GM19025 (cell line): ENCODE measurements around the gene UNC45B.
"Not testable (repeated sequence)": the region's sequence is repeated elsewhere in the genome, so short reads cannot be mapped to it uniquely, and the experiment has no call there.

Source experiments
- ATAC-seq: cut with Tn5 transposase; IDR thresholded peaks from one replicate; pipeline ENCODE4 v1.9.1; 2021; ENCODE audit warnings: mild to moderate bottlenecking, low read depth, moderate library complexity; ENCODE audit not compliant: unreplicated experiment

Gene UNC45B

DNA sequence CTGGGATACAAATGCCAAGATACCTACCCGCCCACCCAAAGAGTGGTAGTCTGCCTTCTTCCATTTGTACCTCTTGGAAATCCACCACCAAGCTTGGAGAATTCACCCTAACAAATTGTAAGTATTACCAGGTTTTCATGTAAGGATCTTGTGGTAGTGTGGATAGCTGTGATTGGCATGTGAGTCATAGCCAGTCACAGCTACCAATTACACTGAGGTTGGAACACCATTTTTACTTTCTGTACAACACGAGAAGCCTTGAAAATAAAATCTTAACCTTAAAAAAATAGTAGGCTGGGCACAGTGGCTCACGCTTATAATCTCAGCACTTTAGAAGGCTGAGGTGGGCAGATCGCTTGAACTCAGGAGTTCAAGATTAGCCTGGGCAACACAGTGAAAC lies 65.1 kb downstream of the UNC45B start:
- ATAC-seq = no peak

DNA sequence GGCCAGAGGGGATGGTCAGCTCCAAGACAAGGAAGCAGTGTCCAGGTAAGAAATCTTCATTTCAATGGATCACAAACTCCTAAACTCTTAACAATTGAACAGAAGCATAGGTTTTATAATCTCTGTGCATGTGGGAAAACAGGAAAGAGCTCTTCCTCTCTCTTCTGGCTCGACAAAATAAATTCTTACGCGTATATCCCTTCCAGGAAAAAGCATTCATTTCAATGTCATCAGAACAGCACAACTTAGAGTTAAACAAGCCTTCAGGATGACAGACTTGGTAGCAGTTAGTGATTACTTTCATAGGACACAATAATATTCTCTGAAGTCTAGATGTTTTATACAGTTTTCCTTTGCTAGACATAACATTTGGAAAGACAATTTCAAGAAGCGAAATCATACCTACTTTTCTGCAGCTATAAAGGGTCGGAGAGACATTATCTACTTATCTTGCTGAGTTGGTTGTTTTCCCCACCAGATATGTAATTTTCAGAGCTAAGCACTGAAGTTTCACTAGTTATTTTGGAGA lies 65.9 kb downstream of the UNC45B start:
- ATAC-seq = no peak

GRCh38 chr17:35214192-35214591 lies 66.6 kb downstream of the UNC45B start:
- ATAC-seq = no peak

- ATAC-seq = no peak
Observed at GRCh38 chr17:35214631-35215273, 67.1 kb downstream of the UNC45B start.

DNA sequence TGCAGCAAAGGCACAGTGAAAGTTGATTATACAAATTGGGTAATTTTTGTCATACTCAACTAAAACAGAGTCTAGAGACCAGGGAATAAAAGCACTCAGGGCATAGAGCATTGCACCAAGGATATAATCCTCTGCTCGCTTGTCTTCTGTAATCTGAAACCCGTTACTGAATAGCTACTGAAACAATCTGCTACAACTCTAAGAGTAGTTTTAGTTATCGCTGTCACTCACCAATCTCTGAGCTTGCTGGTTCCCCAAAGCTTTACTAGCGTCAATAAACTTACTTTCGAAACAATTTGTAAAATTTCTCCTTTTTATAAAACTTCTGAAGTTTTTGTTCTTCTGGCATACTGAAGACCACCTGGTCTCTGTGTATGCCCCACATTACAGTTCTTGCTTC lies 69.5 kb downstream of the UNC45B start:
- ATAC-seq = no peak

- ATAC-seq = no peak
Observed at GRCh38 chr17:35218915-35219314, 71.3 kb downstream of the UNC45B start.

DNA sequence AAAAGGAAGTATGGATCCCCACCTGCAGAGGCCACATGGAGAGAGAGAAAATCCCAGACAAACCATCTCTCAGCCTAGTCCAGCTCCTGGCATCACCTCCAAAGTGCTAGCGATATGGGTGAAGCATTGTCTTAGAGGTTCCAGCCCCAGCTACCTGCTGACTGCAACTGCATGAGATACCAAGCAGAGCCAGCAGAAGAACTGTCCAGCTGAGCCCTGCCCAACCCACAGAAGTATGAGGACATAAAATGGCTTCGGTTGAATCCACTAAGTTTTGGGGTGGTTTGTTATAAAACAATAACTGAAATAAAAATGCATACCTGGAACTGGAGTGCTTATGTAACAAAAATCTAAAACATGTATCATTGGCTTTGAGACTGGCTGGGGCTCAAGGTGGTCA lies 74.8 kb downstream of the UNC45B start:
- ATAC-seq = no peak

GRCh38 chr17:35224436-35224835 lies 76.8 kb downstream of the UNC45B start:
- ATAC-seq = no peak

- no peak for ATAC-seq
Observed at GRCh38 chr17:35227546-35227945, 79.9 kb downstream of the UNC45B start.

DNA sequence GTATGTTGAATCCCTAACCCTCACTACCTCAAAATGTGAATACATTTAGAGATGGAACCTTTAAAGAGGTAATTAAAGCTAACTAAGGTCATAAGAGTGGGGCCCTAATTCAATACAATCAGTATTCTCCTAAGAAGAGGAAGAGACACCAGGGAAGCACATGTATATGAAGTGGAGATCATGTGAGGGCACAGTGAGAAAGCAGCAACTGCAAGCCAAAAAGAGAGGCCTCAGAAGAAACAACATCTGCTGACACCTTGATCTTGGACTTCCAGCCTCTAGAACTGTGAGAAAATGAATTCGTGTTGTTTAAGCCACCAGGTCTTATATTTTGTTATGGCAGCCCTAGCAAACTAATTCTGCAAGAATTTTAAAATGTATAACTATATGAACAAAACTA lies 82.0 kb downstream of the UNC45B start:
- ATAC-seq = no peak

DNA sequence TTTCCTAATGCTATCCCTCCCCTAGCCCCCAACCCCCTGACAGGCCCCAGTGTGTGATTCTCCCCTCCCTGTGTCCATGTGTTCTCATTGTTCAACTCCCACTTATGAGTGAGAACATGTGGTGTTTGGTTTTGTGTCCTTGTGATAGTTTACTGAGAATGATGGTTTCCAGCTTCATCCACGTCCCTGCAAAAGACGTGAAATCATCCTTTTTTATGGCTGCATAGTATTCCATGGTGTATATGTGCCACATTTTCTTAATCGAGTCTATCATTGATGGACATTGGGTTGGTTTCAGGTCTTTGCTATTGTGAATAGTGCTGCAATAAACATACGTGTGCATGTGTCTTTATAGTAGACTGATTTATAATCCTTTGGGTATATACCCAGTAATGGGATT lies 86.7 kb downstream of the UNC45B start:
- ATAC-seq = not testable (repeated sequence)

DNA sequence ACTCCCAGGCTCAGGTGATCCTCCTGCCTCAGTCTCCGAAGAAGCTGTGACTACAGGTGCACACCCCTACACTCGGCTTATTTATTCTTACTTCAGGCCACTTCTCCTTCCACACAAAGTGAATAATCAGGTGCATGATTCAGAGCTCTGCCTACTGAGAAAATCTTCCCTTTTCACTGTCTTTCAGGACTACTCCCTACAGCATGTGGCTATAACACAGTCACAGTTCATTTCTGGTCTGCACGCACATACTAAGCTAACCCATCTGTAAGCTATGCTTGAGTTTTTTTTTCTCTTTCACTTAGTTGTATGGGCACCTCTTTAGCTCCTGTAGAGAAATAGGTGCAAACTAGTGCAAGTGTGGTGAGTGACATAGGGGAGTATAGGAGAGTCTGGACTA lies 87.7 kb downstream of the UNC45B start:
- ATAC-seq = no peak

DNA sequence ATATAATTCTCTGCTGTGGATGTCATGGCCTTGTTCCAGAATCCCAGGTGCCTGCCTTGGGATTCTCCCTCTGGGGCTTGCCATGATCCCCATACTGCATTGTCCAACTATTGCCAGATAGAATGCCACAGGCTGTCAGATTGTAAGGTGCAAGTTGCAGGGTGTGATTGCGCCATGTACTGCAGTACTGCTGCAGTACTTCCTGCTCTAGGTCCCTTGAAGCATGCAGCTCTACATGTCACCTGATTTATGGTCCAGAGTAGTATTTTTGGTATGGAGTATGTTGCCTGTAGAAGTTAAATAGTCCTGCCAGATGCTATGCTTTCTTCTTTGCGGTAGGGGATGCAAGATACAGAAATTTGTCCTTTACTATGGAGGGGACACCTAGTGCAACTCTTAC lies 88.3 kb downstream of the UNC45B start:
- ATAC-seq = no peak

DNA sequence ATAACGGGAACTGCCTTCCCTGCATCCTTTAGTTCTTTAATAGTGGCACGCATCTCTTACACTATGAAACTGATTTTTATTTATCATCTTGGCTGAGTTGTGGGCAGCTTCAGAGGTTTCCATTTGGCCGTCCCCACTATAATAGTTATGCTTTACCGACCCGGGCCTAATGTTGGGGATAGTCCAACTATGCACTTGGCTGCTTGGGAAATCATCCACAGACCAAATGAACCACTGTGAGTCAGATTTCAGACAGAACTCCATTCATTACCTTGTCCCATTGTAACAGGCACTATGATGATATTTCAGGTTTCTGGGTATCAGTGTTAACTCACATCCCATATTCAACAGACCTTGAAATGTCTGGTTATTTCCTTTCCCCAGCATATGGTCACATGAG lies 89.2 kb downstream of the UNC45B start:
- ATAC-seq = no peak

- ATAC-seq = no peak
Observed at GRCh38 chr17:35238821-35239220, 91.2 kb downstream of the UNC45B start.
